HCT116 (cell line): ENCODE data around the gene ING3.

Experiments used
- CEBPB ChIP-seq: IDR thresholded peaks from 2 replicates; pipeline ENCODE4 v1.6.1; 2012; ENCODE audit warnings: low read depth
- CTCF ChIP-seq, 3 experiments: fragments of 200-600 bp in 1 of 3; sonication (generic) in 1 of 3; IDR thresholded peaks in 2 of 3; conservative IDR thresholded peaks in 1 of 3; 2 replicates each; pipeline ENCODE4 v1.5.1; 2012 to 2017; ENCODE audit warnings: low read depth in 2 of 3, low read length in 2 of 3, antibody characterized with exemption in 1 of 3, borderline replicate concordance in 1 of 3, control low read depth in 1 of 3, mild to moderate bottlenecking in 1 of 3, mixed read lengths in 1 of 3, mixed run types in 1 of 3, moderate library complexity in 1 of 3; ENCODE audit not compliant: insufficient read depth in 1 of 3
- EGR1 ChIP-seq: IDR thresholded peaks from 2 replicates; pipeline ENCODE4 v1.6.1; 2012; ENCODE audit warnings: low read depth
- EZH2 ChIP-seq: fragments of 200-600 bp; sonication (generic); IDR thresholded peaks from 2 replicates; pipeline ENCODE4 v1.6.1; 2017; ENCODE audit warnings: antibody characterized with exemption, mixed run types
- FOSL1 ChIP-seq: IDR thresholded peaks from 2 replicates; pipeline ENCODE4 v1.6.1; 2012; ENCODE audit warnings: low read depth
- JUND ChIP-seq: IDR thresholded peaks from 2 replicates; pipeline ENCODE4 v1.6.1; 2012
- POLR2A ChIP-seq: IDR thresholded peaks from 2 replicates; pipeline ENCODE4 v1.7.0; 2011; ENCODE audit warnings: borderline replicate concordance; ENCODE audit not compliant: insufficient read depth, insufficient read length; ENCODE audit errors: extremely low read depth
- POLR2AphosphoS5 ChIP-seq: IDR thresholded peaks from 2 replicates; pipeline ENCODE4 v1.6.1; 2011; ENCODE audit warnings: mild to moderate bottlenecking, low read depth, low read length, moderate library complexity
- REST ChIP-seq: IDR thresholded peaks from 2 replicates; pipeline ENCODE4 v1.6.1; 2012; ENCODE audit warnings: low read depth
- SP1 ChIP-seq: IDR thresholded peaks from 2 replicates; pipeline ENCODE4 v1.6.1; 2012; ENCODE audit warnings: low read depth
- TCF7L2 ChIP-seq: IDR thresholded peaks from 2 replicates; pipeline ENCODE4 v1.7.0; 2011; ENCODE audit warnings: borderline replicate concordance, inconsistent platforms; ENCODE audit not compliant: insufficient read depth, insufficient read length; ENCODE audit errors: extremely low read depth
- YY1 ChIP-seq: IDR thresholded peaks from 2 replicates; pipeline ENCODE4 v1.6.1; 2011; ENCODE audit warnings: low read length, low read depth, moderate library complexity, mild to moderate bottlenecking; ENCODE audit not compliant: insufficient replicate concordance; ENCODE audit errors: extremely low read depth
- TF ChIP-seq, protein P1 (sequence below): IDR thresholded peaks from 2 replicates; pipeline ENCODE4 v1.6.1; 2011; ENCODE audit warnings: mild to moderate bottlenecking, low read length, moderate library complexity; ENCODE audit not compliant: insufficient replicate concordance; ENCODE audit errors: extremely low read depth

- TF ChIP-seq POLR2A (no peak), CEBPB (no peak), EZH2 (no peak), CTCF (IDR thresholded peaks at IDR 0.05 in 2 of 3, conservative IDR thresholded peaks at IDR 0.05 in 1 of 3; ENCODE audit: borderline replicate concordance in 1 of 3, insufficient read depth in 1 of 3, low read depth in 2 of 3, low read length in 2 of 3) (no peak), TCF7L2 (no peak), POLR2AphosphoS5 (no peak), YY1 (no peak), EGR1 (no peak), REST (no peak), JUND (no peak), FOSL1 (no peak), SP1 (no peak)
- TF ChIP-seq, protein P1, sequence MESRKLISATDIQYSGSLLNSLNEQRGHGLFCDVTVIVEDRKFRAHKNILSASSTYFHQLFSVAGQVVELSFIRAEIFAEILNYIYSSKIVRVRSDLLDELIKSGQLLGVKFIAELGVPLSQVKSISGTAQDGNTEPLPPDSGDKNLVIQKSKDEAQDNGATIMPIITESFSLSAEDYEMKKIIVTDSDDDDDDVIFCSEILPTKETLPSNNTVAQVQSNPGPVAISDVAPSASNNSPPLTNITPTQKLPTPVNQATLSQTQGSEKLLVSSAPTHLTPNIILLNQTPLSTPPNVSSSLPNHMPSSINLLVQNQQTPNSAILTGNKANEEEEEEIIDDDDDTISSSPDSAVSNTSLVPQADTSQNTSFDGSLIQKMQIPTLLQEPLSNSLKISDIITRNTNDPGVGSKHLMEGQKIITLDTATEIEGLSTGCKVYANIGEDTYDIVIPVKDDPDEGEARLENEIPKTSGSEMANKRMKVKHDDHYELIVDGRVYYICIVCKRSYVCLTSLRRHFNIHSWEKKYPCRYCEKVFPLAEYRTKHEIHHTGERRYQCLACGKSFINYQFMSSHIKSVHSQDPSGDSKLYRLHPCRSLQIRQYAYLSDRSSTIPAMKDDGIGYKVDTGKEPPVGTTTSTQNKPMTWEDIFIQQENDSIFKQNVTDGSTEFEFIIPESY, result no peak
Measured at GRCh38 chr7:121026577-121027111, 76.1 kb downstream of the ING3 start.
